ENCODE measurements around the gene CEP20.

The CEP20 gene

GRCh38 chr16:15897834-15898254 is 9.4 kb upstream of the CEP20 start:
- DNase-seq: peak in 1 of 2 donors; percentile 7

- DNase-seq: no peak
Measured at GRCh38 chr16:15897121-15897780, 8.8 kb upstream of the CEP20 start.

GRCh38 chr16:15894571-15895374 is 6.4 kb upstream of the CEP20 start:
- no peak for DNase-seq

GRCh38 chr16:15891508-15891907 is 3.1 kb upstream of the CEP20 start:
- DNase-seq: no peak

GRCh38 chr16:15887283-15887682 is 1.1 kb downstream of the CEP20 start:
- no peak for DNase-seq

GRCh38 chr16:15886078-15886477 is 2.3 kb downstream of the CEP20 start:
- no peak for DNase-seq

- no peak for DNase-seq
Measured at GRCh38 chr16:15885560-15886001, 2.8 kb downstream of the CEP20 start.

GRCh38 chr16:15882563-15882962 is 5.8 kb downstream of the CEP20 start:
- DNase-seq: no peak

- no peak for DNase-seq
Measured at GRCh38 chr16:15881794-15882379, 6.5 kb downstream of the CEP20 start.

- no peak for DNase-seq
Measured at GRCh38 chr16:15880434-15881308, 7.7 kb downstream of the CEP20 start.

GRCh38 chr16:15879255-15879811 is 9.1 kb downstream of the CEP20 start:
- DNase-seq: no peak

- DNase-seq: no peak
Measured at GRCh38 chr16:15876503-15876902, 11.9 kb downstream of the CEP20 start.

GRCh38 chr16:15874745-15875314 is 13.6 kb downstream of the CEP20 start:
- no peak for DNase-seq

GRCh38 chr16:15873737-15874136 is 14.7 kb downstream of the CEP20 start:
- DNase-seq: no peak

- DNase-seq: no peak
Measured at GRCh38 chr16:15873301-15873700, 15.1 kb downstream of the CEP20 start.

GRCh38 chr16:15870011-15870410 is 18.4 kb downstream of the CEP20 start:
- no peak for DNase-seq

GRCh38 chr16:15866451-15866850 is 22.0 kb downstream of the CEP20 start:
- DNase-seq: no peak

GRCh38 chr16:15865742-15866141 is 22.7 kb downstream of the CEP20 start:
- no peak for DNase-seq

- DNase-seq: no peak
Measured at GRCh38 chr16:15864939-15865338, 23.5 kb downstream of the CEP20 start.

- DNase-seq: no peak
Measured at GRCh38 chr16:15861996-15862395, 26.4 kb downstream of the CEP20 start.

- DNase-seq: no peak
Measured at GRCh38 chr16:15858921-15859668, 29.3 kb downstream of the CEP20 start.
